ENCODE data around the gene KREMEN2.
"Not testable (repeated sequence)": the region's sequence is repeated elsewhere in the genome, so short reads cannot be mapped to it uniquely, and the experiment has no call there.

Gene KREMEN2, protein sequence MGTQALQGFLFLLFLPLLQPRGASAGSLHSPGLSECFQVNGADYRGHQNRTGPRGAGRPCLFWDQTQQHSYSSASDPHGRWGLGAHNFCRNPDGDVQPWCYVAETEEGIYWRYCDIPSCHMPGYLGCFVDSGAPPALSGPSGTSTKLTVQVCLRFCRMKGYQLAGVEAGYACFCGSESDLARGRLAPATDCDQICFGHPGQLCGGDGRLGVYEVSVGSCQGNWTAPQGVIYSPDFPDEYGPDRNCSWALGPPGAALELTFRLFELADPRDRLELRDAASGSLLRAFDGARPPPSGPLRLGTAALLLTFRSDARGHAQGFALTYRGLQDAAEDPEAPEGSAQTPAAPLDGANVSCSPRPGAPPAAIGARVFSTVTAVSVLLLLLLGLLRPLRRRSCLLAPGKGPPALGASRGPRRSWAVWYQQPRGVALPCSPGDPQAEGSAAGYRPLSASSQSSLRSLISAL

GRCh38 chr16:2963723-2964474 is at the start of gene KREMEN2:
TSS of gene KREMEN2 (plus strand) at chr16:2964275. CDS start at chr16:2964521, 246 bp downstream.
- no peak for DNase-seq (ENCODE audit: low spot score)

- no peak for DNase-seq (ENCODE audit: low spot score)
These were observed 48.7 kb upstream of the KREMEN2 start for GRCh38 chr16:2915196-2915929.

DNA sequence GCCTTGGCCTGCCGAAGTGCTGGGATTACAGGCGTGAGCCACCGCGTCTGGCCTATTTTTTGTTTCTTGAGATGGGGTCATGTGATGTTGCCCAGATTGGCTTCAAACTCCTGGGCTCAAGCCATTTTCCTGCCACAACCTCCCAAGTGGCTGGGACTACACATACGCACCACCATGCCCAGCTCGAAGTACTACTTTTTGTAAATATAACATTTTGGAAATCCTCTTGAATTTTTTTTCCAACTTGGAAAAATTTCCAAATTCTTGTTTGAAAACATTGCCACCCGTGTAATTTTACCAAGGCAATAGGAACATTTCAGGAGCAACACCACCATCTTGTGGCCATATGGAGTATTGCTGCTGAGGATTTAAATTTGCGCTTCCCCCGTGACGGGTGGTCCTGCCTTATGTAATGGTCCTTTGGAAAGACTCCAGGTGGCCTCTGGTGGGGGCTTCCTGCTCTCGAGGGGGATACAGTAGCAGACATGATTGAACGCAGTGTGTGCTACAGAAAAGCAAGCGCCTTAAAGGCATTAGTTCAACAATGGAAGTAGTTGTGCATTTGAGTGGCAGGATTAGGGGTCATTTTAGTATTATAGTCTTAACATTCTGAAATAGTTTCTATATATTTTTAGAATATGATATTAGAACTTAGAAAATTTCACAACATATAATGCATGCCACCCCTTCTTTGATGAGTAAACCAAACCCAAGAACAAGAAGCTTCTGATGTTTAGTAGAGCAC is 44.4 kb upstream of the KREMEN2 start:
- peak; percentile 77 for DNase-seq (ENCODE audit: low spot score)

GRCh38 chr16:2923481-2923880 is 40.6 kb upstream of the KREMEN2 start:
- DNase-seq (ENCODE audit: low spot score): no peak

- DNase-seq (ENCODE audit: low spot score): no peak
These were observed 38.9 kb upstream of the KREMEN2 start for GRCh38 chr16:2924901-2925755.

DNA sequence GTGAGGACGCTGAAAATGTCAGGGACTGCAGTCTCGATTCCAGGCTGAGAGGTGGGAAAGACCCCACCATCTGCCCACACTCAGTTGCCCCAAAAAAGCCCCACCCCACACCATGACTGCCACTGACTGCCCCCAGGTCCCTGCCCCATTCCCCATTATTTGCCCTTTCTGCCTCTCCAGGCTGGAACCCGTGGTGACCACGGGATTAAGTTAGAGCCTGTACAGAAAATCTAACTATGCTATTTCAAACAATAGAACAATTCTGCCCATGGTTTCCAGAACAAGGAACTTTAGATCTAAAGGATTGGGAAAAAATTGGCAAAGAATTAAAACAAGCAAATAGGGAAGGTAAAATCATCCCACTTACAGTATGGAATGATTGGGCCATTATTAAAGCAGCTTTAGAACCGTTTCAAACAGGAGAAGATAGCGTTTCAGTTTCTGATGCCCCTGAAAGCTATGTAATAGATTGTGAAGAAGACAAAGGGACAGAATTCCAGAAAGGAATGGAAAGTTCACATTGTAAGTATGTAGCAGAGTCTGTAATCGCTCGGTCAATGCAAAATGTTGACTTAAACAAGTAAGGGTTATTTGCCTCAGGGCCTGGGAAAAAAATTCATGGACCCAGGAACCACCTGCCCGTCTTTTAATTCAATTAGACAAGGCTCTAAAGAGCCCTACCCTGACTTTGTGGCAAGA is 38.0 kb upstream of the KREMEN2 start:
- no peak for DNase-seq (ENCODE audit: low spot score)

GRCh38 chr16:2926650-2926999 is 37.5 kb upstream of the KREMEN2 start:
- DNase-seq (ENCODE audit: low spot score): no peak

GRCh38 chr16:2927010-2927646 is 36.9 kb upstream of the KREMEN2 start:
- peak; percentile 94 for DNase-seq (ENCODE audit: low spot score)

- DNase-seq (ENCODE audit: low spot score): not testable (repeated sequence)
These were observed 35.9 kb upstream of the KREMEN2 start for GRCh38 chr16:2928151-2928550.

GRCh38 chr16:2928796-2929195 is 35.3 kb upstream of the KREMEN2 start:
- no peak for DNase-seq (ENCODE audit: low spot score)

- no peak for DNase-seq (ENCODE audit: low spot score)
These were observed 34.4 kb upstream of the KREMEN2 start for GRCh38 chr16:2929693-2930092.

DNA sequence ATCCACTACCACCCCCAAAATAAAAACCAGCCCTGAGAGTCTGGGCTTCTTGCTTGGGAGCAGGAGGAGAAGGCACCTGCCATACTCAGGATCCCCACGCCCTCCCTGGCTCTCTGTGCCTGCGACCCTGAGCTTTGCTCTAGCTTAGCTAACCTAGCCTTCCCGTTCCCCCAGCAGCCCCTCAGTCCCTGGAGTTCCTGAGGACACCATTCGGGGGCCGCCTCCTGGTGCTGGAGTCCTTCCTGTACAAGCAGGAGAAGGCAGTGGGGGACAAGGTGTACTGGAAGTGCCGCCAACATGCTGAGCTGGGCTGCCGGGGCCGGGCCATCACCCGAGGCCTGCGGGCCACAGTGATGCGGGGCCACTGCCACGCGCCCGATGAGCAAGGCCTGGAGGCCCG is 33.8 kb upstream of the KREMEN2 start:
- no peak for DNase-seq (ENCODE audit: low spot score)

DNA sequence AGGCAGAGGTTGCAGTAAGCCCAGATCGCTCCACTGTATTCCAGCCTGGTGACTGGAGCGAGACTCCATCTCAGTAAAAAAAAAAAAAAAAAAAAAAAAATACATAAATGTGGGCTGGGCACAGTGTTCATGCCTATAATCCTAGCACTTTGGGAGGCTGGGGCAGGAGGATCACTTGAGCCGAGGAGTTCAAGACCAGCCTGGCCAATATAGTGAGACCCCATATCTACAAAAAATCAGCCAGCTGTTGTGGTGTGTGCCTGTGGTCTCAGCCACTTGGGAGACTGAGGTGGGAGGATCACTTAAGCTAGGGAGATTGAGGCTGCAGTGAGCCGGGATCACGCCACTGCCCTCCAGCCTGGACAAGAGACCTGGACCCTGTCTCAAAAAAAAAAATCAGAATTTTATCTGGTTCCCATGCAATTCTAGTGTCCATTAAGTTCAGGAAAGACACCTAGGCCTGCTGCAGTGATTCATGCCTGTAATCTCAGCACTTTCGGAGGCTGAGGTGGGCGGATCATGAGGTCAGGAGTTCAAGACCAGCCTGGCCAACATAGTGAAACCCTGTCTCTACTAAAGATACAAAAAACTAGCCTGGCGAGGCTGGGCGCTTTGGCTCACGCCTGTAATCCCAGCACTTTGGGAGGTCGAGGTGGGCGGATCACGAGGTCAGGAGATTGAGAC is 32.7 kb upstream of the KREMEN2 start:
- not testable (repeated sequence) for DNase-seq (ENCODE audit: low spot score)

GRCh38 chr16:2933136-2933535 is 30.9 kb upstream of the KREMEN2 start:
- DNase-seq (ENCODE audit: low spot score): no peak

DNA sequence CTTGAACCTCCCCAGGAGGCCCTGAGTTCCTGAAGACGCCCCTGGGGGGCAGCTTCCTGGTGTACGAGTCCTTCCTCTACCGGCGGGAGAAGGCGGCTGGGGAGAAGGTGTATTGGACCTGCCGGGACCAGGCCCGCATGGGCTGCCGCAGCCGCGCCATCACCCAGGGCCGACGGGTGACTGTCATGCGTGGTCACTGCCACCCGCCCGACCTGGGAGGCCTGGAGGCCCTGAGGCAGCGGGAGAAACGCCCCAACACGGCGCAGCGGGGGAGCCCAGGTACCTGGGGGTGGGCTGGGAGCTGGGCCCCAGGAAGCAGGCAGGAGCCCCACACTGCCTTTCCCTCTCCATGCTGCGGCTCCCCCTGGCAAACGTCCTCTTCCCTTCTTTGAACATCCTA is 30.4 kb upstream of the KREMEN2 start:
- no peak for DNase-seq (ENCODE audit: low spot score)

GRCh38 chr16:2934450-2934849 is 29.6 kb upstream of the KREMEN2 start:
- no peak for DNase-seq (ENCODE audit: low spot score)

DNA sequence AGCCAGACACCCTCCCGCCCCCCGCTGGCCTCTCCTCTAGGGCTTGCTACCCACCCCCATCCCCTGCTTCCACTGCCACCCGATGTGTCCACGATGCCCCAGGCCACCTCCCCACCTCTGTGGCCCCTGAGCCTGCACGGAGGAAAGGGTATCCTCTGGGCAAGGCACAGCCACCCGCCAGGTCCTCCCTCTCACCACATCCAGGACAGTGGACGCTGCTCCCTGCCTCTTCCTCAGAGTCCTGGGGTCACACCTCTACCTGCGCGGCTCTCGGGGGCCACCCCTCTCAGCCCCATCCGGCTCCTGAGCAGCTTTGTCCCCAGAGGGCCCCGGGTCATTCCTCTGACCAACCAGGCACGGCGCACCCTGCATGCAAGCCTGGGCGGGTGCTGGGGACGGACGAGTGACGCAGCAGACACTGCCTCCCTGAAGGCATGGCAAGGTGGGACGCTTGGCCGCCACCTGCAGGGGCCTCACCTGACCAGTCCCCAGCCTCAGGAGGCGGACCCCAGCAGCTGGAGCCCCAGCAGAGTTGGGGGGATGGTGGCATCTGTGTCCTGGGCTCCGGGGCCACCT is 27.6 kb upstream of the KREMEN2 start:
- no peak for DNase-seq (ENCODE audit: low spot score)

- no peak for DNase-seq (ENCODE audit: low spot score)
These were observed 26.9 kb upstream of the KREMEN2 start for GRCh38 chr16:2937170-2937569.

DNA sequence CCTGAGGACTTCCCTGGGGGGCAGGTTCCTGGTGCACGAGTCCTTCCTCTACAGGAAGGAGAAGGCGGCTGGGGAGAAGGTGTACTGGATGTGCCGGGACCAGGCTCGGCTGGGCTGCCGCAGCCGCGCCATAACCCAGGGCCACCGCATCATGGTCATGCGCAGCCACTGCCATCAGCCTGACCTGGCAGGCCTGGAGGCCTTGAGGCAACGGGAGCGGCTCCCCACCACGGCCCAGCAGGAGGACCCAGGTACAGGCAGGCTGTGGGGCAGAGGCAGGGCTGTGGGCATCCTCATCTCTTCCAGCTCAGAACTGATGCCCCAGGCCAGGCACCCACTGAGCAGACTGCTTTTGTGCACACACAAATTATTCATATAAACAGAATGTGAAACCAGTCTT is 25.9 kb upstream of the KREMEN2 start:
- no peak for DNase-seq (ENCODE audit: low spot score)
